Superior temporal gyrus (tissue), 1 donor: Measurements from ENCODE around the gene UBE2L3.
A peak's percentile ranks its signal among the peaks of the same experiment; 100 is the strongest.
"Not testable (repeated sequence)": the region's sequence is repeated elsewhere in the genome, so short reads cannot be mapped to it uniquely, and the experiment has no call there.

ENCODE experiments used
- DNase-seq: peaks from one replicate; pipeline ENCODE4 v3.0.0-alpha.2; 2016; ENCODE audit errors: extremely low spot score

Gene UBE2L3

DNA sequence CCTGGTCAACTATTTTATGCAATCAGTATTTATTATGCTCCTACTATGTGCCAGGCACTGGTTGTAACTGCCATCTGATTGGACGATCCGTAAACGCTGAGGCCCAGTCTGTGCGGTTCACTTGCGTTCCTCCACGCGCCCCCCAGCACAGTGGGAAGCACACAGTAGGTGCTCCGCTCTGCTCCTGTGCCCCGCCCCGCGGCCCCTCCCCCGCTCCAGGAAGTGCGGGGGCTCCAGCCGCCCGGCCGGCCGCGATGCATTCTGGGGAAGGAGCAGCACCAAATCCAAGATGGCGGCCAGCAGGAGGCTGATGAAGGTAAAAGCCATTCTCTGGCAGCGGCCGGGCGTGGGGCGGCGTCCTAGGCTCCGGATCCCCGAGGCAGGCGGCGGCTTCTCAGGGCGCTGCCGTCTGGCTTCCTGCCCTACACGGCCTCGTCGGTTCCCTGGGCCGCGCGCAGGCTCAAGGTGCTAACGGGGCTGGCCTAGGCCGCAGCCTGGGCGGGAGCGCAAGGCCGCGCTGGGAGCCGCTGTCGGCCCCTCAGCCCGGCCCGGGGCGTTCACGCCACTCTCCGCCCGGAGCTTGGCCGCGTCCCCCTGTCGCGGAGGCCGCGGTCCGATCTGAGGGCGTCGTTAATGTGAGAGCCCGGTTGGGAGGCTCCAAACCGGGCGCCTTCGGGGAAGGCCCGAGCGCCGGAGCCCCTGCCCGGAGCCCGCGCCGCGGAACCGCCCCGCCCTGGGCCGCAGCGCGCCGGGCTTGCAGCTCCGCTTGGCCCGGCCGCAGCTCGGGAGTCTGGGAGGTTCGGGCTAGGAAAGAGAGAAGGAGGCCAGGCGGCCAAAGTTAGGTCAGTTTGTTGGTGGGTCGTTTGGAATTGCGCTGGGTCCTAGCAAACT is at the start of gene UBE2L3:
Gene UBE2L3 (plus strand): TSS at position 259 of the 891 bp plus-strand sequence. CDS start 31 bp downstream, at position 290.
- DNase-seq = peak; percentile 80

DNA sequence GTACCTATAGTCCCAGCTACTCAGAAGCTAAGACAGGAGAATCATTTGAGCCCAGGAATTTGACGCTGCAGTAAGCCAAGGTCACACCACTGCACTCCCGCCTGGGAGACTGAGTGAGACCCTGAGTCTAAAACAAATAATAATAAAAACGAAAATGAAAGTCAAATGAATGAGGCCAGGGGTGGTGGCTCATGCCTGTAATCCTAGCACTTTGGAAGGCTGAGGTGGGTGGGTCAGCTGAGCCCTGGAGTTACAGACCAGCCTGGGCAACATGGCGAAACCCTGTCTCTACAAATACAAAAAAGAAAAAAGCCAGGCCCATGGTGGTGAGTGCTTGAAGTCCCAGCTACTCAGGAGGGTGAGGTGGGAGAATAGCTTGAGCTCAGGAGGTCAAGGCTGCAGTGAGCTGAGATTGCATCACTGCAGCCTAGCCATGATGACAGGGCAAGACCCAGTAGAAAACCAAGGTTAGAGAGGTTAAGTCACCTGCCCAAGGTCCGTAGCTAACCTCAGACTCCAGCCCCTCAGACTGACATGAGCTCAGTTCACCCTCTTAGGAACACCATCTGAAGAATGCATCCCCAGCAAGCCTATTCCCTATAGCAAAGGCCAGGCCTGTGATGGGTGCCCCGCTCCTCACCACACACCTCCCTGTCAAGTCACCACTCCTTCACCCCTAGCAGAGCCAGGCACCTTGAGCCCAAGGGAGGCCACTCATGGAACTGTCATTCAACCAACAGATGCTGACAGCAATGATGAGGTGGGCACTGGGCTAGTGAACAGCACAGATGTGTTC is 40.6 kb upstream of the UBE2L3 start:
- DNase-seq = not testable (repeated sequence)

DNA sequence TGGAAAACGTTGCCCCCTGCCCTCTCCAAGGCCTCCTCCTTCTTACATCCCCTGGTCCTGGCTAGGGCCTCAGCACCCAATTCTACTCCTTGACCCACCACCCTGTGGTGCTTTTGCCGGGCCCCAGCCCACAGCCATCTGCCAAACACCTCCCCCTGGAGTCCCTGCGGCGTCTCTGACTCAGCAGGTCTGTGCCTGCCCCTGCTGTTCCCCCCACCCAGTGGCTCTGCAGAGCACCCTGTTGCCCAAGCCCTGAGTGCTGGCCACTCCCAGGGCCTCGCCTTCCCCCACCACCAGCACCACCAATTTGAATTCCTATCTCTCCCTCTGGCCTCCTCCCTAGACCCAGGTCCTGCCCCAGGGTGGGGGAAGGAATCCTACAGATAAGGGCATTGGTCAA is 36.0 kb upstream of the UBE2L3 start:
- DNase-seq = not testable (repeated sequence)

DNA sequence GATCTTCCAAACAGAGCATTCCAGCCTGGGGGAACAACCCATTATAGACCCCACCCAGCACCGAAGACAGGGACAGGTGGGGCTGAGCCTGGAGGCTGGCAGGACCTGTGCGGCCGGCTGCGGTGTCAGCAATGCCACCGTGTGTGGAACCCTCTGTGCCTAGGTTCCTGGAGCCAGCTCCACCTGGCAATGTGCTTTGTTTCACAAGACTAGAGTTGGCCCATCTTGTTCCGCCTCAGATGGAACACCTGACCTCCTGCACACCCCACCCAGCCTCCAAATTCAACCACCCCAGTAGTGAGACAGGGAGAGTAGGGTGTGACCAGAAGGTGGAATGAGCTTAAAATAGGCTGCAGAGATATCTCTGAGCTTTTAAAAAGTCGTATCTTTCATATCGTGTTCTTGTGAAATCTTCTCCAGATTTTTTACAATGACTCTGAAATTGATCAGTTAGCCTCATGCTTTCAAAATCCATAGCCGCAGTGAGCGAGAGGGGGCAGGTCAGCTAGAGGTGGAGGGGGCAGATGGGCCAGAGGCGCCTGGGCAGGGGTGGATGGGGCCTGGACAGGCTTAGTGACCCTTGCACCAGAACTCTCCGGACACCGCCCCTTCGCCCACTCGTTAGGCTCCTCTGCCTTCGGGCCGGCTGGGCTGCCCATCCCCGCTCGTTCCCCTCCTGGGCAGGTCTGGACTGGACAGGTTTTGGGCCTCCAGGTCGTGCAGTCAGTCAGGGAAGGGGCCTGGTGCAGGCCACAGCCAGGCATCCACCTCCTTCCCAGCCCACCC is 34.5 kb upstream of the UBE2L3 start:
- not testable (repeated sequence) for DNase-seq

DNA sequence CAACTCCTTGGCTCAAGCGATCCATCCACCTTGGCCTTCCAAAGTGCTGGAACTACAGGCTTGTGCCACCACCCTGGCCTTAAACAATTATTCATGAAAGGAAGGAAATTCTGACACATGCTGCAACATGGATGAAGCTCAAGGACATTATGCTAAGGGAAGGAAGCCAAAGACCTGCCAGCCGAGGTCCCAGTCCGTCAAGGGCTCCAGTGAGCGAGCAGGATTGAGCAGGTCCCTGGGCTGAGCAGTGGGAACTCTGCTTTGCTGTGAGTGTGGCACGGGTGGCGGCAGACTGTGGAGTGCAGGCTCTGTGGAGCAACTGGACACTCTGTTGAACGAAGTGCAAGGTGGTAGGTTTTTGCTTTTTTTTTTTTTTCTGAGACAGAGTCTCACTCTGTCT is 27.7 kb upstream of the UBE2L3 start:
- DNase-seq = not testable (repeated sequence)

DNA sequence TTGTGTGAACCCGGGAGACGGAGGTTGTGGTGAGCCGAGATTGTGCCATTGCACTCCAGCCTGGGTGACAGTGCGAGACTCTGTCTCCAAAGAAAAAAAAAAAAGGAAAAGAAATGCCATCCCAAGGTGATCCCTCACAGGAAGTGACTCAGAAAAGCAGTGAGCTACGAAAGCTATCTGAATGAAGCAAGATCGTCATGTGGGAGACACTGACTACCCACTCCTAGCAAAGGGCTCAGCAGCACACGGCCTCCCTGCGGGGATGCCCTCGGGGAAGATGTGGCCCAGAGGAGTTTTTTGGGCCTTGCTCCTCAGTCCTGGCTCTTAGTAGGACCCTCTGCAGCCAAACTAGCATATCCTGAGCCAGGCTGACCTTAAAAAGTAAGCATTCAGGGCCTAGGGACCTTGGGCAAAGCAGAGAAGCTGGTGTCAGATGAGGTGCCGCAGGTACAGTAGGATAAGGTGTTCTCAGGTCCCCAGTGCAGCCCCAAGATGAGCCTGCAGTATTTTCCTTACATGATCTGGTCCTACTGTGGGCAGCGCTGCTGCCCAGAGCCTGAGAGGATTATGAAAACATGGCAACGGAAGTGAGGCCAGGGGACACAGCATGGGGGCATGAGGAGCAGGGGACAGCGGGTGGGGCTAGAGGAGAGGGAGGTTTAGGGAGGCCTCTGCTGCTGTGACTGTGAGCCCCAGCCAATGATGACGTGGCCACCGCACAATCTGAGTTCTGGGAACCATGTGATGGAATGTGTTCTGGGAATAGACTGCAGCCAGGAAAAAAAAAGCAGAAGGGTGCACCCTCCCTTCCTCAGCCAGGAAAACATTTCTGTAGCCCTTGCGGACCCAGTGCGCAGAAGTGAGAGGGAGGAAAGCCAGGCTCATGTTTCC is 22.8 kb upstream of the UBE2L3 start:
- not testable (repeated sequence) for DNase-seq

DNA sequence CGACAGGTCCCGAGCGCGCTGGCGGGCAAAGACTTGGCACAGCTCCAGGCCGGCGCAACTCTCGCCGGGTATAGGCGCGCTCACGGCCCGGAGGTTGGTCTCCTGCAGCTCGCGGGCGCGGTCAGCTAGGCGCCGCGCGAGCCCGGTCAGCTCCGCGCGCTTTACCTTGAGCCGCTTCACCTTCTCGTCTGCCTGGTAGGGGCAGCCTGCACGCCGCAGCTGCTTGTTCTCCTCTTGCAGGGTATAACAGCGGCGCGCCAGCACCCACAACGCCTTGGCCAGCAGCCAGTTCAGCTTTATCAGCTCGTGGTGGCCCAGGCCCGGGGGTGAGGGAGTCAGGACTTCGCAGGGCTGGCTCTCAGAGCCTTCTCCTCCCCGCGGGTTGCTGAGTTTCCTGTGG is 18.0 kb upstream of the UBE2L3 start:
- DNase-seq = not testable (repeated sequence)

DNA sequence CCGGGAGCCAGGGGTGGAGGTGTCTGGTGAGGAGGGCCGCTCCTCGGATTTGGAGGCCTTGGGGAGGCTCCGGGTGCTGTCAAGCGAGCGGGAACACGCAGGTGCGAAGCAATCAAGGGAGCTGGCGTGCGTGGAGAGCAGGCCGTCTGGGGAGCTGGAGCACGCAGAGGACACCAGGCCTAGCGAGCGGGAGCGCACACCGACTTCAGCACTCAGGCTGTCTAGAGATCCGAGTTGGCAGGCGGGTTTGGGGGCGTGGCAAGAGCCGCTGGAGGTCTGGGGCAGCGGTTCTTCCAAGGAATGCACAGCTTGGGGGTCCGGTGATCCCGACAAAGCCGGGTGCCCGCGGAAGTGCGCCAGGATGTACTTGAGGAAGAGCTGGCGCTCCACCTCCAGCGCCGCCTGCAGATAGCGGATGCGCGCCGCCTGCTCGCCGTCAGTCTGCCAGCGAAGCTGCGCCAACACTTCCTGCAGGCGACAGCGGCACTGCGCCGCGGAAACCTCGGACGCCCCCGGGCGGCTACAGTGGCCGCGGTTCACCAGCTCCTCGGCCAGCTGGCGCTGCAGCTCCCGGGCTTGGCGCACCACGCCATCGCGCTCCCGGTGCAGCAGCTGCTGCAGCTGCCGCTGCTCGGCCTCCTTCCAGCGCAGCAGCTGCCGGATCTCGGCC is 17.4 kb upstream of the UBE2L3 start:
- not testable (repeated sequence) for DNase-seq

DNA sequence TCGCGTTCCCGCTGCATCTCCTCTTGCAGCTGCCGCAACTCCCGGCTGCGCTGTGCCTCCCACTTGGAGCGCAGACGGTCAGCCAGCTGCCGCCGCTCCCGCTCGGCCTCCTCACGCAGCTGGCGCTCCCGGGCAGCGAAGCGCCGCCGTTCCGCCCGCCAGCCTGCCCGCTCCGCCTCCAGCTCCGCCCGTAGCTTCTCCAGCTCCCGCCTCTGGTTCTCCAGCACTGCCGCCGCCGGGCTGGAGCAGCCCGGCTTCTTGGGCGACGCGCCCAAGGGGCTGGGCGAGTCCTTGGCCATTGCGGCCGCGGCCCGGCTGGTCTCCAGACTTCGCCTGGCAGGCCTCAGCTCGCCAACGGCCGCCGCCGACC is 16.9 kb upstream of the UBE2L3 start:
- DNase-seq = not testable (repeated sequence)

DNA sequence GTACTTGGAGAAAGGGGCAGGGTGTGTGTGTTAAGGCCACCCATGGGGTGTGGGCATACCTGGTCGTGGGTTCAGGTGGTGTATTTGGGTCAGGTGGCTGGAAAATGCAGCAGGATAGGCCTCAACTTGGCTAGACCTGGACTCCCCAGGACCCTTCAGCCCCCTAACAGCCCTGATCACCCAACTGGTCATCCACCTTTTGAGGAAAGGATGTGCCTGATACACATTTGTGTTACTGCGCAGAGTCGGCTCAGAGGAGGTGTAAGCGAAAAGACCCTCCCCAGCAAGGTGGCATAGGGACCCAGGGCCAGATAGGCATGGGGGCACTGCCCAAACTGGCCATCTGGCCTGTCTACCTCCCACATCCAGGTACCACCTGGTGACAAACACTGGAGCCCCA is 16.2 kb upstream of the UBE2L3 start, which contains the start of gene RIMBP3C:
Gene RIMBP3C (minus strand): TSS at position 101 of the 400 bp plus-strand sequence. CDS start 485 bp downstream, outside the sequence.
- not testable (repeated sequence) for DNase-seq

DNA sequence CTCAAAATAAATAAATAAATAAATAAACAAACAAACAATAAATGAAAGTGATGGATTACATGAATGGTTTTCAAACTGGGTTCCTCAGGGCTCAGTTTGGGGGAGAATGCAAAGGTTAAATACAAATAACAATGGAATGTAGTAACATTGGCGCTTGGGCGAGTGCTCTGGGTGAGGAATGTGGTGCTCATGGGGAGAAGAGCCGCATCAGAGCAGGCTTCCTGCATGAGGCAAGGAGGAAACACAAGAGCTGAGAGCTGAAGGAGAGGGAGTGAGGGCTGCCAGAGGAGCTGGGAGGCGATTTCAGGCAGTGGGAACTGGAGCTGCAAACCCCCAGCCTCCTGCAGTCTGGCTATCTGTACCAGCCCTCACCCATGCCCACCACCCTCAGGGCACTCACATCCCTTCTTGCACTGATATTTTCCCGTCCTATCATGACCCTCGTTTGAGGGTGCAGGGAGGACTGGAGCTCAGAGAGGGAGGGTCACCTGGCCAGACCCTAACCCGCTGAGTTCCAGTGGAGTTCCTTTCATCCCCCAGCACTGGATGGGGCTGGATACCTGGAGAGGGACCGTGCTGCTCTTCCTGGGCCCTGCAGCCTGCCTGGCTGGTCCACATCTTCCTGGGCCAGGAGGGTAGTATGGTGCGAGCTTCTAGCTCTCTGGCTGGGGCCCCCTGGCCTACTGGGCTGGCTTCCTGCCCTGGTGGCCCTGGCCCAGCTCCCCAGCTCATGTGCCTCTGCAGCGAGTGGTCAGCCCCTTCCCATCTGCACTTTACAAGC is 8.0 kb upstream of the UBE2L3 start:
- DNase-seq = not testable (repeated sequence)

DNA sequence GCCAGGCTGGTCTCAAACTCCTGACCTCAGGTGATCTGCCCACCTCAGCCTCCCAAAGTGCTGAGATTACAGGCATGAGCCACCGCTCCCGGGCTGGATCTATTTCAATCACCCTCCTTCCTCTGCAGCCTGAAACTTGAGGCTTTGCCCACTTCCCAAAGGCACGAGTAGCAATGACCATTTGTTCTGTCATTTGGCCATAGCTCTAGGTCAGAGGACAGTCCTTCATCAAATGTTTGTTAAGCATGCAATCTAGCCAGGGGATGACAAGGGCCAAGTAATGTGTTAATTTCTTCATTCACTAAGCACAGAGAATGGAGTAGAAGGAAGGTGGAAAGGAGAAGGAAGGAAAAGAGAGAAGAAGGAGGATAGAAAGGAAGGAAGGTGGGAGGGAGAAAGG is 6.9 kb upstream of the UBE2L3 start:
- DNase-seq = not testable (repeated sequence)

DNA sequence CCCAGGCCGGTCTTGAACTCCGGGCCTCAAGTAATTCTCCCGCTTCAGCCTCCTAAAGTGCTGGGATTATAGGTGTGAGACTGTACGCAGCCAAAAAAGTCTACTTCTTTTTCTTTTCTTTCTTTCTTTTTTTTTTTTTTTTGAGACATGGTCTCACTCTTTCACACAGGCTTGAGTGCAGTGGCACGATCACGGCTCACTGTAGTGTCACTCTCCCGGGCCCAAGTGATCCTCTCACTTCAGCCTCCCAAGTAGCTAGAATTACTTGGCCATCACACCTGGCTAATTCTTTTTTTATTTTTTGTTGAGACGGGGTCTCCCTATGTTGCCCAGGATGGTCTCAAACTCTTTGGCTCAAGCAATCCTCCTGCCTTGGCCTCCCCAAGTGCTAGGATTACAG is 3.6 kb upstream of the UBE2L3 start:
- DNase-seq = no peak

DNA sequence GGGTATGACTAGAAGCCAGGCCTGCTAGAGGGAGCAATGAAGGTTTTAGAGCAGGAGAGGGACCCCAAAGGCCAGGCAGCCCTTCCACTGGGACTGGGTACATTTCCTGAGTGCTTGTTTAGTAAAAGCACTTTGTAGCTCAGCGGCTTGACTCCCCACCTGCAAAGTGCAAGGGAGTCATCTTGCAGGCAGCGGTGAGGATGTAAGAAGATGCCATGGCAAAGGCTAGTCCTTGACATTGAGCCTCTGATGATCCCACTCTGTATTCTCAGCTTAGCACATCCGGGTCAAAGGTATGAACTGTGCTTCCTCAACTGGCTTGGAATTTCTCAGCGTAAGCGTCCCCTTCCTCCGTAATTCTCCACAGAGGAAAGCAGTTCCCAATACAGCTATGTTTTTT is 3.1 kb upstream of the UBE2L3 start:
- DNase-seq = no peak

DNA sequence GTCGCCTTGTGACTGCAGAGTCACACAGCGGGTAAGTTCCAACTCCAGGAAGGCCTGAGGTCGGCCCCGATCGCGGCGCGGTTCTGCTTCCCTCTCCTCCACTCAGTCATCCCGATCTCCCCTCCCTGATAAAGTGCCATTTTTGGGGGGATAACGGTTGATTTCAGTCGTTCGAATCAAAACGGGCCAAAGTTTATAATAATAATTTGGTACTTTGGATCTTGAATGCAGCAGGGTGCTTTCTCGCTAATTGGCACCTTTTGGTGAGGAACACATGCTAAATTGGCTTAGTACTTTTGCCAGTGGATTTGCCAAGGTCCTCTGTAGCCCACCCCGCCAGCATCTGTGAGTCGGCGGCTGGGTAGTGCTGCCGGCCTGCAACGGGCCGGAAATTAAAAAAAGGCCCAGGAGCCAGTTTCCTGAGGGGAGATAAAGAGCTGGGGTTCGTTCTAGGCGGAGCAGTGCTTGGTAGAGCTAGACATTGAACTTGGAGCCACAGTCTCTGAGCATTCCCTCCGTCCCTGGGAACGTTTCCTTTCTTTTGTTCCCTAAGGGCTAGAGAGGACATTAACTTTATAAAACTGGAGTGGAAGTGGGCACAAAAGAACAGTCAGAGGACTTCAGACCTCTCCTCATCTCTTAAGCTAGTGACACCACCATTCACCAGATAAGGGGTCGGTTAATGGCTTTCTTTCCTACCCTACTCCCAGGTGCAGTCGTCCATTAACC is 997 bp downstream of the UBE2L3 start:
- no peak for DNase-seq

DNA sequence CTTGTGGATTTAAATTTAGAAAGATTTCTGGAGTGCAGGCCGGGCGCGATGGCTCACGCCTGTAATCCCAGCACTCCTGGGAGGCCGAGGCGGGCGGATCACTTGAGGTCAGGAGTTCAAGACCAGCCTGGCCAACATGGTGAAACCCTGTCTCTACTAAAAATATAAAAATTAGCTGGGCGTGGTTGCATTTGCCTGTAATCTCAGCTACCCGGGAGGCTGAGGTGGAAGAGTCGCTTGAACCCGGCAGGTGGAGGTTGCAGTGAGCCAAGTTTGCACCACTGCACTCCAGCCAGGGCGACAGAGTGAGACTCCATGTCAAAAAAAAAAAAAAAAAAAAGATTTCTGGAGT is 1.5 kb downstream of the UBE2L3 start:
- DNase-seq = not testable (repeated sequence)

DNA sequence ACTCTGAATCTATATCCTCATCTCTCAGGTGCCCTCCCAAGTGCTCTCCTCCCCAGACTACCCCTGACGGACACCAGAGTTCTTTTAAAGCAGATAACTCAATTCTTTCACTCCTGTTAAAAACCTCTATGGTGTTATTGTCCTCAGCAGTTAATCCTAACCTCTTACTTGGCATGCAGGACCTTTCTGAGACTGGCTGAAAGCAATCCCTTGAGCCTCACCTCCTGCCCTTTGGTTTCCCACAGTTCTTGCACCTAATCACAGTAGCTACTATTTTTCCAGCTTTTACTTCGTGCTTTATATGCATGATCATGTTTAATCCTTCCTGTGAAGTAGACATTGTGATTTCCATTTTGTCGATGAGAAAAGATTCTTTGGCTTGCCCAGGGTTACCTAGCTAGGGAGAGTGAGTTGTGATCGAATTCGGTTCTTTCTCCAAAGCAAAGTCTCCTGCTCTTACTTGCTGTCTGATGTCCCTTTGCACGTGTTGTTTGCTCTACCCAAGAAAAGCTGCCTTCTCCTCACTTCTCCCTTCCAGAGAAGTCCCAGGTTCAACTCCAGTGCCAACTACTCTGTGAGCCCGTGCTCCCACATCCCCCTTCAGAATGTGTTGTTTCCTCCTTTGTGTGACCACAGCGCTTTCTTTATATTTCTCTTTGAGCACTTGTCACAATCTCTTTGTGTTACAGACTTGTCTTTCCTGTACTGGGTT is 2.1 kb downstream of the UBE2L3 start:
- no peak for DNase-seq

DNA sequence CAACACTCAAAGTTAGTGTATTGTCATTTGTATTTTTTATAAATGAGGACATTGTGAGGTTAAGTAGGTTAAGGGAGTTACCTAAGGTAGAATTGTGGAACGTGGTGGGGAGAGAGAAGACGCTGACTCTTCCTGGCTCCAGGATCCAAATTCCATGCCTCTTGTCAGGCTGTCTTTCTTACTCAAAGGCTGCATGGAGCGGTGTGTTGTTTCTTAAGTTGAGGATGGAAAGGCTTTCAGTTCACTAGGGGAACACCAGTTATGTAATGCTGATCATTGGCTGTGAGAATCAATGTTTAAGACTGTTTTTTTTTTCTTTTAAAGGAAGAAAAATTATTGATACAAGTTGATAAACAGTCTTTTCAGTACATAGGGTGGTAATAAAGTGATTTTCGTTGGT is 2.9 kb downstream of the UBE2L3 start:
- DNase-seq = no peak
